DND-41 (cell line): ENCODE data around the gene NBAS.

ENCODE experiments used
- ATAC-seq: fragments of 200-7000 bp; cut with Tn5 transposase; 3 replicates; pipeline ENCODE4 v1.9.1; 2021; ENCODE audit warnings: low read depth; ENCODE audit not compliant: insufficient read depth
- DNase-seq: peaks from one replicate; pipeline ENCODE4 v3.0.0-alpha.2; 2020
- H2AFZ ChIP-seq: 2 replicates; pipeline ENCODE4 v1.6.0; 2012; ENCODE audit warnings: low read depth, low read length
- H3K27ac ChIP-seq: 2 replicates; pipeline ENCODE4 v1.5.1; 2012; ENCODE audit warnings: low read length, inconsistent platforms
- H3K27me3 ChIP-seq: fragments of 200-600 bp; sonication (generic); 2 replicates; pipeline ENCODE4 v1.6.0; 2012; ENCODE audit warnings: low read length, mild to moderate bottlenecking, inconsistent platforms; ENCODE audit not compliant: insufficient read depth, poor library complexity
- H3K36me3 ChIP-seq: 2 replicates; pipeline ENCODE4 v1.5.1; 2012; ENCODE audit warnings: low read length, inconsistent platforms; ENCODE audit not compliant: insufficient read depth
- H3K4me1 ChIP-seq: 2 replicates; pipeline ENCODE4 v1.5.1; 2012; ENCODE audit warnings: mild to moderate bottlenecking, low read length; ENCODE audit not compliant: insufficient read depth
- H3K4me2 ChIP-seq: 2 replicates; pipeline ENCODE4 v1.6.0; 2012; ENCODE audit warnings: mild to moderate bottlenecking, moderate library complexity, low read length, inconsistent platforms; ENCODE audit not compliant: insufficient read depth
- H3K4me3 ChIP-seq, 2 experiments: fragments of 200-600 bp in 1 of 2; shearing (Covaris generic) in 1 of 2; 2 replicates each; pipeline ENCODE4 v1.5.1; 2012 to 2016; ENCODE audit warnings: inconsistent platforms in 2 of 2, low read length in 2 of 2, mild to moderate bottlenecking in 2 of 2, low read depth in 1 of 2, moderate library complexity in 1 of 2
- H3K79me2 ChIP-seq: 2 replicates; pipeline ENCODE4 v1.6.0; 2012; ENCODE audit warnings: low read length, inconsistent platforms; ENCODE audit not compliant: insufficient read depth
- H3K9ac ChIP-seq: 2 replicates; pipeline ENCODE4 v1.6.0; 2012; ENCODE audit warnings: low read depth, mild to moderate bottlenecking, inconsistent platforms, low read length, moderate library complexity
- H3K9me3 ChIP-seq: 2 replicates; pipeline ENCODE4 v1.5.1; 2012; ENCODE audit warnings: low read length, moderate library complexity, mild to moderate bottlenecking, inconsistent platforms; ENCODE audit not compliant: insufficient read depth, severe bottlenecking
- H4K20me1 ChIP-seq: 2 replicates; pipeline ENCODE4 v1.6.0; 2012; ENCODE audit warnings: low read length; ENCODE audit not compliant: insufficient read depth
- EZH2 ChIP-seq: IDR thresholded peaks from 3 replicates; pipeline ENCODE4 v1.6.1; 2012; ENCODE audit warnings: borderline replicate concordance, low read depth, mild to moderate bottlenecking, moderate library complexity, low read length, inconsistent platforms; ENCODE audit not compliant: severe bottlenecking
- TF ChIP-seq, protein P1 (sequence below): IDR thresholded peaks from 2 replicates; pipeline ENCODE4 v1.5.1; 2012; ENCODE audit warnings: borderline replicate concordance, low read length, moderate library complexity, mild to moderate bottlenecking; ENCODE audit not compliant: poor library complexity, severe bottlenecking; ENCODE audit errors: extremely low read depth

The NBAS gene

DNA sequence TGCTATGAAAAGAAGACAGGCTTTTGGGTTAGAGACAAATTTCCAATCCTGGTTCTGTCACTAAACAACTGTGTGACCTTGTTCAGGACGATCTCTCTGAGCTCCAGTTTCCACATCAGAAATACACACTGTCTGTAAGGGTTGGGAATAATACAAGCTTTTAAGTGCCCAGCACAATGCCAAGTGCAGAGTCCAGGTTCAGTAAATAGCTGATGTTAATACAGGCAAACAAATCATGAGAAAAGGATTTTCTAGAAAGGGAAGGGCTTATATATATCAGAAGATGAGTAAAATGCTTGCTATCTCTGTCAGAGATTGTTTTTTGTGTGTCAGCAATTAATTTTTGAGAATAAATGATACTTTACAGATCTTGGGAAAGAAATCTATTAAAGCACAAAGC, 388.3 kb downstream of the NBAS start:
- no peaks in the 10 kb centered on the region for H3K27me3 ChIP-seq
- H4K20me1 ChIP-seq = no peaks in the 10 kb centered on the region; the same call in 1 of the 2 replicates
- no peak overlapping the region for H3K9ac ChIP-seq
- peaks cover 17% of the 10 kb centered on the region for H3K4me1 ChIP-seq
- H3K79me2 ChIP-seq = no peaks in the 10 kb centered on the region
- no peak overlapping the region for H3K27ac ChIP-seq
- H3K4me2 ChIP-seq = no peak overlapping the region
- H3K4me3 ChIP-seq = no peak overlapping the region
- H3K36me3 ChIP-seq = no peaks in the 10 kb centered on the region
- H2AFZ ChIP-seq = no peak overlapping the region
- DNase-seq = no peak
- H3K9me3 ChIP-seq = no peaks in the 10 kb centered on the region
- TF ChIP-seq, protein P1, sequence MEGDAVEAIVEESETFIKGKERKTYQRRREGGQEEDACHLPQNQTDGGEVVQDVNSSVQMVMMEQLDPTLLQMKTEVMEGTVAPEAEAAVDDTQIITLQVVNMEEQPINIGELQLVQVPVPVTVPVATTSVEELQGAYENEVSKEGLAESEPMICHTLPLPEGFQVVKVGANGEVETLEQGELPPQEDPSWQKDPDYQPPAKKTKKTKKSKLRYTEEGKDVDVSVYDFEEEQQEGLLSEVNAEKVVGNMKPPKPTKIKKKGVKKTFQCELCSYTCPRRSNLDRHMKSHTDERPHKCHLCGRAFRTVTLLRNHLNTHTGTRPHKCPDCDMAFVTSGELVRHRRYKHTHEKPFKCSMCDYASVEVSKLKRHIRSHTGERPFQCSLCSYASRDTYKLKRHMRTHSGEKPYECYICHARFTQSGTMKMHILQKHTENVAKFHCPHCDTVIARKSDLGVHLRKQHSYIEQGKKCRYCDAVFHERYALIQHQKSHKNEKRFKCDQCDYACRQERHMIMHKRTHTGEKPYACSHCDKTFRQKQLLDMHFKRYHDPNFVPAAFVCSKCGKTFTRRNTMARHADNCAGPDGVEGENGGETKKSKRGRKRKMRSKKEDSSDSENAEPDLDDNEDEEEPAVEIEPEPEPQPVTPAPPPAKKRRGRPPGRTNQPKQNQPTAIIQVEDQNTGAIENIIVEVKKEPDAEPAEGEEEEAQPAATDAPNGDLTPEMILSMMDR = no peak
- no peak for TF ChIP-seq EZH2
- ATAC-seq = no peak

DNA sequence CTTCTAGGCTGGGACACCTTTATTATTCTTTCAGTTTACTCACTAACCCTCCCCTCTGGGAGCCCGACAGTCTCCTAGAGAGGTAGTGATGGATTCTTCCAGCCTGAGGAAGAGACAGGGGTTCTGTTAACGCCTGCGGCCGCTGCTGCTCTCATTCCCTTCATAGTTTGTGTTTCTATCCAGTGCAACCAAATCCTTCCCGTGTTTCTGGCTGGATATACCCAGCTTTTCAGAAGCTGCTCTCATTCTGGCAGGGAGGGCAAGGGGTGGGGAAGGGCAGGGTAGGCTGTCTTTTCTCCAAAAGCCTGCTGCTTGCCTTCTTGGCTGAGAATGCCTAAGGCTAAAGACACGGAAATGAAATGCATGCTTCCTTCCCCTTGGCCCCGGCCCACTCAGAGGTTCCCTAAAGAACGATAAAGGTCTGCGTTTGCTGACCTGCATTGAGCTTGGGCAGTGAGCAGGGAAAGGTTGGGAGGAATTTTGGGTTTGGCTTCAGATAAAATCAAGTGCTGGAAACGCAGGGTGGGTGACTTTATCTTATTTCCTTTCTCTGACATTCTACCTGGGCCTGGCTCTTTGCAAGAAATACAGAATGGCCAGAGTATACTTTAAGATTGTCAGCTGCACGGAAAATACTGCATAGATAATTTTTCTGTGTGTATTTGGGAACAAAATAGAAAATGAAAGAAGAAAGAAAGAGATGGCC, 390.9 kb downstream of the NBAS start:
- H3K4me2 ChIP-seq = no peak overlapping the region
- no peak overlapping the region for H3K4me3 ChIP-seq
- H3K9ac ChIP-seq = no peak overlapping the region
- no peaks in the 10 kb centered on the region for H4K20me1 ChIP-seq
- H3K4me1 ChIP-seq = no peaks in the 10 kb centered on the region
- no peaks in the 10 kb centered on the region for H3K79me2 ChIP-seq
- no peaks in the 10 kb centered on the region for H3K9me3 ChIP-seq
- H3K36me3 ChIP-seq = no peaks in the 10 kb centered on the region
- H3K27me3 ChIP-seq = no peaks in the 10 kb centered on the region
- H3K27ac ChIP-seq = no peak overlapping the region
- TF ChIP-seq, protein P1 = no peak
- TF ChIP-seq EZH2 = no peak
- ATAC-seq (no peak), DNase-seq (no peak)
- no peak overlapping the region for H2AFZ ChIP-seq

GRCh38 chr2:15169326-15170069, 391.6 kb downstream of the NBAS start:
- H3K4me2 ChIP-seq = no peak overlapping the region
- no peak for DNase-seq
- H3K36me3 ChIP-seq = no peaks in the 10 kb centered on the region

More at GRCh38 chr2:15169326-15170069, 391.6 kb downstream of the NBAS start:
- Histone ChIP-seq H3K9me3 (no peaks in the 10 kb centered on the region), H2AFZ (no peak overlapping the region), H3K4me1 (no peaks in the 10 kb centered on the region), H3K4me3 (no peak overlapping the region), H4K20me1 (no peaks in the 10 kb centered on the region), H3K79me2 (no peaks in the 10 kb centered on the region), H3K9ac (no peak overlapping the region), H3K27ac (no peak overlapping the region), H3K27me3 (no peaks in the 10 kb centered on the region)
- TF ChIP-seq, protein P1 = no peak
- no peak for TF ChIP-seq EZH2
- ATAC-seq = no peak
